Muscle layer of duodenum (tissue), 2 donors: ENCODE data around the gene TAF4.
"Not testable (repeated sequence)": the region's sequence is repeated elsewhere in the genome, so short reads cannot be mapped to it uniquely, and the experiment has no call there.

Source experiments
- H3K27ac ChIP-seq: one replicate; pipeline ENCODE4 v1.7.0; 2013; ENCODE audit warnings: mild to moderate bottlenecking, low read length
- H3K27me3 ChIP-seq: one replicate; pipeline ENCODE4 v1.7.0; 2013; ENCODE audit warnings: low read depth, mild to moderate bottlenecking, control low read depth, low read length
- H3K36me3 ChIP-seq, 2 donors: one replicate each; pipeline ENCODE4 v1.7.0; 2013; ENCODE audit warnings: low read length in 2 of 2, control low read depth in 1 of 2, mild to moderate bottlenecking in 1 of 2; ENCODE audit not compliant: insufficient read depth in 2 of 2, control insufficient read depth in 1 of 2
- H3K4me1 ChIP-seq, 2 donors: one replicate each; pipeline ENCODE4 v1.7.0; 2013; ENCODE audit warnings: low read length in 2 of 2, mild to moderate bottlenecking in 2 of 2, control low read depth in 1 of 2, moderate library complexity in 1 of 2; ENCODE audit not compliant: insufficient read depth in 2 of 2, control insufficient read depth in 1 of 2
- H3K4me3 ChIP-seq, 2 donors: one replicate each; pipeline ENCODE4 v1.7.0; 2013; ENCODE audit warnings: low read length in 2 of 2, low read depth in 1 of 2, mild to moderate bottlenecking in 1 of 2
- H3K9me3 ChIP-seq, 2 donors: one replicate each; pipeline ENCODE4 v1.7.0; 2013; ENCODE audit warnings: low read length in 2 of 2, control low read depth in 1 of 2, mild to moderate bottlenecking in 1 of 2; ENCODE audit not compliant: control insufficient read depth in 1 of 2
- donor health status: healthy.

Gene TAF4

GRCh38 chr20:61949714-61950640 is 115.7 kb downstream of the TAF4 start:
- no peaks in the 10 kb centered on the region for H3K27me3 ChIP-seq
- no peaks in the 10 kb centered on the region for H3K36me3 ChIP-seq
- no peaks in the 10 kb centered on the region for H3K9me3 ChIP-seq
- H3K27ac ChIP-seq = no peak overlapping the region
- H3K4me1 ChIP-seq = no peaks in the 10 kb centered on the region
- H3K4me3 ChIP-seq = no peak overlapping the region

- Histone ChIP-seq H3K27me3 (no peaks in the 10 kb centered on the region), H3K36me3 (no peaks in the 10 kb centered on the region), H3K4me1 (no peaks in the 10 kb centered on the region), H3K27ac (no peak overlapping the region), H3K9me3 (no peaks in the 10 kb centered on the region), H3K4me3 (no peak overlapping the region)
Measured at GRCh38 chr20:61949363-61949713, 116.3 kb downstream of the TAF4 start.

- no peaks in the 10 kb centered on the region for H3K9me3 ChIP-seq
- H3K27ac ChIP-seq = no peak overlapping the region
- H3K36me3 ChIP-seq = no peaks in the 10 kb centered on the region
- no peak overlapping the region for H3K4me3 ChIP-seq
- no peaks in the 10 kb centered on the region for H3K4me1 ChIP-seq
- H3K27me3 ChIP-seq = no peaks in the 10 kb centered on the region
Measured at GRCh38 chr20:61948586-61949362, 116.9 kb downstream of the TAF4 start.

- not testable (repeated sequence) for H3K36me3 ChIP-seq, H3K4me3 ChIP-seq, H3K9me3 ChIP-seq, H3K4me1 ChIP-seq, H3K27me3 ChIP-seq, H3K27ac ChIP-seq
Measured at GRCh38 chr20:61948056-61948455, 117.6 kb downstream of the TAF4 start.

GRCh38 chr20:61945495-61945894 is 120.2 kb downstream of the TAF4 start:
- H3K36me3 ChIP-seq, H3K27ac ChIP-seq, H3K4me1 ChIP-seq, H3K4me3 ChIP-seq, H3K27me3 ChIP-seq, H3K9me3 ChIP-seq: not testable (repeated sequence)

- not testable (repeated sequence) for H3K27me3 ChIP-seq, H3K27ac ChIP-seq
Measured at GRCh38 chr20:61944967-61945366, 120.7 kb downstream of the TAF4 start.

GRCh38 chr20:61942526-61942925 is 123.2 kb downstream of the TAF4 start:
- Histone ChIP-seq H3K4me1 (no peaks in the 10 kb centered on the region), H3K27me3 (no peaks in the 10 kb centered on the region), H3K36me3 (no peaks in the 10 kb centered on the region), H3K4me3 (no peak overlapping the region), H3K9me3 (no peaks in the 10 kb centered on the region), H3K27ac (no peak overlapping the region)

More at GRCh38 chr20:61944967-61945366, 120.7 kb downstream of the TAF4 start:
- H3K36me3 ChIP-seq, H3K9me3 ChIP-seq, H3K4me3 ChIP-seq, H3K4me1 ChIP-seq: not testable (repeated sequence)

- no peaks in the 10 kb centered on the region for H3K36me3 ChIP-seq
- no peak overlapping the region for H3K4me3 ChIP-seq
- H3K9me3 ChIP-seq = no peaks in the 10 kb centered on the region
Measured at GRCh38 chr20:61941721-61942405, 123.8 kb downstream of the TAF4 start.

GRCh38 chr20:61940976-61941720 is 124.5 kb downstream of the TAF4 start:
- no peaks in the 10 kb centered on the region for H3K36me3 ChIP-seq
- no peaks in the 10 kb centered on the region for H3K27me3 ChIP-seq
- no peak overlapping the region for H3K27ac ChIP-seq
- H3K4me1 ChIP-seq = no peaks in the 10 kb centered on the region
- no peaks in the 10 kb centered on the region for H3K9me3 ChIP-seq
- no peak overlapping the region for H3K4me3 ChIP-seq

More at GRCh38 chr20:61941721-61942405, 123.8 kb downstream of the TAF4 start:
- Histone ChIP-seq H3K4me1 (no peaks in the 10 kb centered on the region), H3K27ac (no peak overlapping the region), H3K27me3 (no peaks in the 10 kb centered on the region)

GRCh38 chr20:61940491-61940890 is 125.2 kb downstream of the TAF4 start:
- H3K4me3 ChIP-seq = no peak overlapping the region
- H3K36me3 ChIP-seq = no peaks in the 10 kb centered on the region
- H3K27ac ChIP-seq = no peak overlapping the region
- no peaks in the 10 kb centered on the region for H3K27me3 ChIP-seq
- H3K9me3 ChIP-seq = no peaks in the 10 kb centered on the region
- H3K4me1 ChIP-seq = no peaks in the 10 kb centered on the region
